Trophoblast cell (in vitro differentiated cells and primary cell): Measurements from ENCODE around the gene LRRC3.
"Not testable (repeated sequence)": the region's sequence is repeated elsewhere in the genome, so short reads cannot be mapped to it uniquely, and the experiment has no call there.

Experiments
- DNase-seq, 2 donors: peaks; one replicate each; pipeline ENCODE4 v3.0.0-alpha.2; 2016
- H2AFZ ChIP-seq: 2 replicates; pipeline ENCODE4 v1.6.1; 2013; ENCODE audit warnings: low read length, moderate library complexity, mild to moderate bottlenecking; ENCODE audit not compliant: insufficient read depth, poor library complexity
- H2AK5ac ChIP-seq: 2 replicates; pipeline ENCODE4 v1.6.1; 2013; ENCODE audit warnings: mild to moderate bottlenecking, low read length
- H2BK120ac ChIP-seq: 2 replicates; pipeline ENCODE4 v1.6.1; 2013; ENCODE audit warnings: low read length, mild to moderate bottlenecking, moderate library complexity; ENCODE audit not compliant: insufficient read depth, poor library complexity
- H2BK12ac ChIP-seq: 2 replicates; pipeline ENCODE4 v1.6.1; 2013; ENCODE audit warnings: mild to moderate bottlenecking, low read length, moderate library complexity
- H2BK5ac ChIP-seq: 2 replicates; pipeline ENCODE4 v1.6.1; 2013; ENCODE audit warnings: low read length, low read depth, moderate library complexity, mild to moderate bottlenecking; ENCODE audit not compliant: poor library complexity
- H3K14ac ChIP-seq: 2 replicates; pipeline ENCODE4 v1.6.1; 2013; ENCODE audit warnings: mild to moderate bottlenecking, low read length
- H3K18ac ChIP-seq: 2 replicates; pipeline ENCODE4 v1.6.1; 2013; ENCODE audit warnings: mild to moderate bottlenecking, low read length
- H3K23ac ChIP-seq: 2 replicates; pipeline ENCODE4 v1.6.1; 2013; ENCODE audit warnings: low read length
- H3K27ac ChIP-seq: 2 replicates; pipeline ENCODE4 v1.5.1; 2013; ENCODE audit warnings: low read depth, mild to moderate bottlenecking, inconsistent platforms, low read length, moderate library complexity
- H3K27me3 ChIP-seq: 2 replicates; pipeline ENCODE4 v1.6.1; 2013; ENCODE audit warnings: inconsistent platforms, mild to moderate bottlenecking, low read length, moderate library complexity; ENCODE audit not compliant: insufficient read depth
- H3K36me3 ChIP-seq, 2 experiments: 1 replicate in 1 of 2; 2 replicates in 1 of 2; pipeline ENCODE4 v1.6.1; 2013; ENCODE audit warnings: low read length in 2 of 2, mild to moderate bottlenecking in 2 of 2, moderate library complexity in 1 of 2; ENCODE audit not compliant: insufficient read depth in 2 of 2, control insufficient read depth in 1 of 2
- H3K4ac ChIP-seq: 2 replicates; pipeline ENCODE4 v1.6.1; 2013; ENCODE audit warnings: low read depth, mild to moderate bottlenecking, low read length, moderate library complexity
- H3K4me1 ChIP-seq, 2 experiments: 1 replicate in 1 of 2; 2 replicates in 1 of 2; pipeline ENCODE4 v1.6.1; 2013; ENCODE audit warnings: low read length in 2 of 2, mild to moderate bottlenecking in 2 of 2, moderate library complexity in 1 of 2; ENCODE audit not compliant: insufficient read depth in 2 of 2, control insufficient read depth in 1 of 2
- H3K4me2 ChIP-seq: 2 replicates; pipeline ENCODE4 v1.6.1; 2013; ENCODE audit warnings: inconsistent platforms, mild to moderate bottlenecking, low read length, moderate library complexity
- H3K4me3 ChIP-seq: 2 replicates; pipeline ENCODE4 v1.5.1; 2013; ENCODE audit warnings: mild to moderate bottlenecking, low read depth, low read length, inconsistent platforms
- H3K79me1 ChIP-seq: one replicate; pipeline ENCODE4 v1.6.1; 2013; ENCODE audit warnings: low read length
- H3K79me2 ChIP-seq: 2 replicates; pipeline ENCODE4 v1.6.1; 2013; ENCODE audit warnings: low read length, mild to moderate bottlenecking; ENCODE audit not compliant: control insufficient read depth, insufficient read depth, poor library complexity
- H3K9ac ChIP-seq: 2 replicates; pipeline ENCODE4 v1.6.1; 2013; ENCODE audit warnings: mild to moderate bottlenecking, low read length
- H3K9me3 ChIP-seq: 2 replicates; pipeline ENCODE4 v1.6.1; 2013; ENCODE audit warnings: low read depth, mild to moderate bottlenecking, control low read depth, inconsistent platforms, low read length; ENCODE audit not compliant: insufficient read depth
- H4K12ac ChIP-seq: 2 replicates; pipeline ENCODE4 v1.6.1; 2013; ENCODE audit warnings: low read depth, mild to moderate bottlenecking, low read length, moderate library complexity
- H4K8ac ChIP-seq: 2 replicates; pipeline ENCODE4 v1.6.1; 2013; ENCODE audit warnings: low read depth, mild to moderate bottlenecking, low read length, moderate library complexity
- H4K91ac ChIP-seq: one replicate; pipeline ENCODE4 v1.6.1; 2013; ENCODE audit warnings: low read depth, mild to moderate bottlenecking, low read length, moderate library complexity
- WGBS: extraction: QIAGEN DNeasy Blood & Tissue Kit; methylation state at CpG from one replicate; pipeline ENCODE4 v1.1.7; 2013; ENCODE audit warnings: missing lambda C conversion rate; ENCODE audit not compliant: insufficient read length, insufficient coverage; ENCODE audit errors: extremely low coverage; 5-methylcytosine and 5-hydroxymethylcytosine counted together

Gene LRRC3

GRCh38 chr21:44499631-44500030, 44.3 kb downstream of the LRRC3 start:
- H4K8ac ChIP-seq: no peak overlapping the region
- H3K27ac ChIP-seq: no peak overlapping the region
- H3K36me3 ChIP-seq: no peaks in the 10 kb centered on the region
- no peak for DNase-seq
- no peaks in the 10 kb centered on the region for H3K79me2 ChIP-seq
- no peak overlapping the region for H2BK5ac ChIP-seq
- no peak overlapping the region for H2BK12ac ChIP-seq
- no peak overlapping the region for H4K91ac ChIP-seq
- no peaks in the 10 kb centered on the region for H3K9me3 ChIP-seq
- H4K12ac ChIP-seq: no peak overlapping the region
- no peak overlapping the region for H2AFZ ChIP-seq
- no peak overlapping the region for H3K4me2 ChIP-seq
- H3K27me3 ChIP-seq: no peaks in the 10 kb centered on the region
- no peak overlapping the region for H3K14ac ChIP-seq
- H3K4ac ChIP-seq: no peak overlapping the region
- no peak overlapping the region for H2AK5ac ChIP-seq
- H2BK120ac ChIP-seq: no peak overlapping the region
- no peak overlapping the region for H3K9ac ChIP-seq
- no peaks in the 10 kb centered on the region for H3K79me1 ChIP-seq
- H3K18ac ChIP-seq: no peak overlapping the region
- H3K4me3 ChIP-seq: no peak overlapping the region
- no CpG with 5 or more reads among the region's 23 CpGs for WGBS
- H3K23ac ChIP-seq: no peak overlapping the region
- no peaks in the 10 kb centered on the region for H3K4me1 ChIP-seq

GRCh38 chr21:44500111-44500510, 44.8 kb downstream of the LRRC3 start:
- Histone ChIP-seq H2AFZ (no peak overlapping the region), H3K18ac (no peak overlapping the region), H3K9me3 (no peaks in the 10 kb centered on the region), H2BK12ac (no peak overlapping the region), H2BK120ac (no peak overlapping the region), H2BK5ac (no peak overlapping the region), H3K14ac (no peak overlapping the region), H4K12ac (no peak overlapping the region), H4K91ac (no peak overlapping the region), H3K4ac (no peak overlapping the region), H3K27ac (no peak overlapping the region), H3K4me1 (no peaks in the 10 kb centered on the region), H3K79me1 (no peaks in the 10 kb centered on the region), H3K23ac (no peak overlapping the region), H2AK5ac (no peak overlapping the region), H3K9ac (no peak overlapping the region), H3K4me2 (no peak overlapping the region), H4K8ac (no peak overlapping the region), H3K27me3 (no peaks in the 10 kb centered on the region), H3K4me3 (no peak overlapping the region), H3K36me3 (no peaks in the 10 kb centered on the region), H3K79me2 (no peaks in the 10 kb centered on the region)
- no peak for DNase-seq
- no CpG with 5 or more reads among the region's 19 CpGs for WGBS

- Histone ChIP-seq H3K4me1 (peaks cover 0 to 4% of the 10 kb centered on the region in 2 experiments), H3K9me3 (no peaks in the 10 kb centered on the region), H4K8ac (no peak overlapping the region), H3K36me3 (no peaks in the 10 kb centered on the region), H3K18ac (no peak overlapping the region), H2BK12ac (no peak overlapping the region), H3K79me2 (no peaks in the 10 kb centered on the region), H2AFZ (no peak overlapping the region), H2AK5ac (no peak overlapping the region), H2BK120ac (no peak overlapping the region), H3K27ac (no peak overlapping the region), H3K27me3 (no peaks in the 10 kb centered on the region), H3K23ac (no peak overlapping the region), H3K4me3 (no peak overlapping the region), H3K9ac (no peak overlapping the region), H2BK5ac (no peak overlapping the region), H3K4ac (no peak overlapping the region), H3K14ac (no peak overlapping the region), H3K4me2 (no peak overlapping the region), H3K79me1 (no peaks in the 10 kb centered on the region), H4K12ac (no peak overlapping the region), H4K91ac (no peak overlapping the region)
- DNase-seq: no peak
- no CpG with 5 or more reads among the region's 27 CpGs for WGBS
These were observed 47.1 kb downstream of the LRRC3 start for GRCh38 chr21:44502171-44502958.

GRCh38 chr21:44503006-44503889, 47.9 kb downstream of the LRRC3 start:
- H3K4me2 ChIP-seq, H3K27ac ChIP-seq, H3K27me3 ChIP-seq, H3K4me3 ChIP-seq, H2BK12ac ChIP-seq, H2BK120ac ChIP-seq, H4K8ac ChIP-seq, H3K18ac ChIP-seq, H3K4me1 ChIP-seq, H4K12ac ChIP-seq, H3K9me3 ChIP-seq, H2AK5ac ChIP-seq, H3K9ac ChIP-seq, H3K79me1 ChIP-seq, H3K4ac ChIP-seq, H3K23ac ChIP-seq, DNase-seq, H2BK5ac ChIP-seq, H3K79me2 ChIP-seq, H3K36me3 ChIP-seq, H4K91ac ChIP-seq, H2AFZ ChIP-seq, H3K14ac ChIP-seq: not testable (repeated sequence)
- no CpG with 5 or more reads among the region's 44 CpGs for WGBS
